Glutamatergic neuron (in vitro differentiated cells): Measurements from ENCODE around the gene PCIF1. TPM values are rescaled to one million over a fixed set of nuclear protein-coding genes. Genes with fewer than 3 reads are reported as not detected.
"Not testable (repeated sequence)": the region's sequence is repeated elsewhere in the genome, so short reads cannot be mapped to it uniquely, and the experiment has no call there.

Source experiments
- DNase-seq: peaks from one replicate; pipeline ENCODE4 v3.0.0; 2022
- H3K27ac Mint-ChIP-seq: one replicate; pipeline ENCODE4 v1.8.0; 2020; ENCODE audit warnings: mild to moderate bottlenecking, mixed read lengths, inconsistent platforms; ENCODE audit not compliant: unreplicated experiment
- H3K27me3 Mint-ChIP-seq: one replicate; pipeline ENCODE4 v1.8.0; 2020; ENCODE audit warnings: mild to moderate bottlenecking, moderate library complexity, mixed read lengths, inconsistent platforms; ENCODE audit not compliant: unreplicated experiment
- H3K36me3 Mint-ChIP-seq: one replicate; pipeline ENCODE4 v1.8.0; 2020; ENCODE audit warnings: mild to moderate bottlenecking, mixed read lengths, inconsistent platforms; ENCODE audit not compliant: unreplicated experiment
- H3K4me1 Mint-ChIP-seq: one replicate; pipeline ENCODE4 v1.8.0; 2020; ENCODE audit warnings: mild to moderate bottlenecking, low read depth, mixed read lengths, inconsistent platforms; ENCODE audit not compliant: unreplicated experiment
- H3K4me3 Mint-ChIP-seq: one replicate; pipeline ENCODE4 v1.8.0; 2020; ENCODE audit warnings: mild to moderate bottlenecking, mixed read lengths, inconsistent platforms; ENCODE audit not compliant: unreplicated experiment
- H3K9me3 Mint-ChIP-seq: one replicate; pipeline ENCODE4 v1.8.0; 2020; ENCODE audit warnings: mild to moderate bottlenecking, moderate library complexity, mixed read lengths, inconsistent platforms; ENCODE audit not compliant: unreplicated experiment
- total RNA-seq: library from RNA; stranded (reverse); fragmentation: NEBNext Ultra II Directional; extraction: Animal tissue kit (Norgen Biotek cat#: 25700); gene quantifications from one replicate; pipeline ENCODE4 v1.2.1, GENCODE V29; 2021; ENCODE audit not compliant: unreplicated experiment
- TF ChIP-seq, protein P1 (sequence below): fragments of 200-600 bp; sonication (generic); IDR thresholded peaks from one replicate; pipeline ENCODE4 v1.5.0; 2021; ENCODE audit not compliant: partially characterized antibody, unreplicated experiment

The PCIF1 gene
- total RNA-seq, 1 donor from 2014 or later = 37.6 TPM

DNA sequence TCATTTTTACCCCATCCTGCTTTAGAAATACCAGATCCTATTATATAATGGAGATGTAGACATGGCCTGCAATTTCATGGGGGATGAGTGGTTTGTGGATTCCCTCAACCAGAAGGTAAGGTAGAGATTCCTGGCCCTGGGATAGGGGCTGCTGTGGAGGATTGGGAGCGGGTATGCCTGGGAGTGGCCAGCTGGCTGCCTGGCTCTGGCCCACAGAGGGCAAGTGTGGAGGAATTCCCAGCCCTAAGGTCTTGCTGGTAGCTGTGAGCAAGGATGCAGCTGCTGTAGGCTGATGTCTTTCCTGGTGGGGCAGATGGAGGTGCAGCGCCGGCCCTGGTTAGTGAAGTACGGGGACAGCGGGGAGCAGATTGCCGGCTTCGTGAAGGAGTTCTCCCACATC, 36.8 kb upstream of the PCIF1 start:
- Mint-ChIP-seq H3K36me3 (no peaks in the 10 kb centered on the region), H3K27ac (no peak overlapping the region), H3K27me3 (peaks cover 8% of the 10 kb centered on the region), H3K4me3 (no peak overlapping the region), H3K4me1 (peaks cover 5% of the 10 kb centered on the region), H3K9me3 (no peaks in the 10 kb centered on the region)
- TF ChIP-seq, protein P1, sequence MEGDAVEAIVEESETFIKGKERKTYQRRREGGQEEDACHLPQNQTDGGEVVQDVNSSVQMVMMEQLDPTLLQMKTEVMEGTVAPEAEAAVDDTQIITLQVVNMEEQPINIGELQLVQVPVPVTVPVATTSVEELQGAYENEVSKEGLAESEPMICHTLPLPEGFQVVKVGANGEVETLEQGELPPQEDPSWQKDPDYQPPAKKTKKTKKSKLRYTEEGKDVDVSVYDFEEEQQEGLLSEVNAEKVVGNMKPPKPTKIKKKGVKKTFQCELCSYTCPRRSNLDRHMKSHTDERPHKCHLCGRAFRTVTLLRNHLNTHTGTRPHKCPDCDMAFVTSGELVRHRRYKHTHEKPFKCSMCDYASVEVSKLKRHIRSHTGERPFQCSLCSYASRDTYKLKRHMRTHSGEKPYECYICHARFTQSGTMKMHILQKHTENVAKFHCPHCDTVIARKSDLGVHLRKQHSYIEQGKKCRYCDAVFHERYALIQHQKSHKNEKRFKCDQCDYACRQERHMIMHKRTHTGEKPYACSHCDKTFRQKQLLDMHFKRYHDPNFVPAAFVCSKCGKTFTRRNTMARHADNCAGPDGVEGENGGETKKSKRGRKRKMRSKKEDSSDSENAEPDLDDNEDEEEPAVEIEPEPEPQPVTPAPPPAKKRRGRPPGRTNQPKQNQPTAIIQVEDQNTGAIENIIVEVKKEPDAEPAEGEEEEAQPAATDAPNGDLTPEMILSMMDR = no peak
- no peak for DNase-seq

DNA sequence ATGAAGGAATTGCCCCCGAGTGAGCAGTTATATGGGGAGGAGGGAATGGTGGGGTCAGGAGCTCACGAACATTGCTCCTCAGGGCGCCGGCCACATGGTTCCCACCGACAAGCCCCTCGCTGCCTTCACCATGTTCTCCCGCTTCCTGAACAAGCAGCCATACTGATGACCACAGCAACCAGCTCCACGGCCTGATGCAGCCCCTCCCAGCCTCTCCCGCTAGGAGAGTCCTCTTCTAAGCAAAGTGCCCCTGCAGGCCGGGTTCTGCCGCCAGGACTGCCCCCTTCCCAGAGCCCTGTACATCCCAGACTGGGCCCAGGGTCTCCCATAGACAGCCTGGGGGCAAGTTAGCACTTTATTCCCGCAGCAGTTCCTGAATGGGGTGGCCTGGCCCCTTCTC, 36.2 kb upstream of the PCIF1 start:
- Mint-ChIP-seq H3K4me1 (peaks cover 5% of the 10 kb centered on the region), H3K9me3 (no peaks in the 10 kb centered on the region), H3K36me3 (no peaks in the 10 kb centered on the region), H3K27ac (no peak overlapping the region), H3K4me3 (no peak overlapping the region), H3K27me3 (peaks cover 8% of the 10 kb centered on the region)
- TF ChIP-seq, protein P1 = no peak
- no peak for DNase-seq

DNA sequence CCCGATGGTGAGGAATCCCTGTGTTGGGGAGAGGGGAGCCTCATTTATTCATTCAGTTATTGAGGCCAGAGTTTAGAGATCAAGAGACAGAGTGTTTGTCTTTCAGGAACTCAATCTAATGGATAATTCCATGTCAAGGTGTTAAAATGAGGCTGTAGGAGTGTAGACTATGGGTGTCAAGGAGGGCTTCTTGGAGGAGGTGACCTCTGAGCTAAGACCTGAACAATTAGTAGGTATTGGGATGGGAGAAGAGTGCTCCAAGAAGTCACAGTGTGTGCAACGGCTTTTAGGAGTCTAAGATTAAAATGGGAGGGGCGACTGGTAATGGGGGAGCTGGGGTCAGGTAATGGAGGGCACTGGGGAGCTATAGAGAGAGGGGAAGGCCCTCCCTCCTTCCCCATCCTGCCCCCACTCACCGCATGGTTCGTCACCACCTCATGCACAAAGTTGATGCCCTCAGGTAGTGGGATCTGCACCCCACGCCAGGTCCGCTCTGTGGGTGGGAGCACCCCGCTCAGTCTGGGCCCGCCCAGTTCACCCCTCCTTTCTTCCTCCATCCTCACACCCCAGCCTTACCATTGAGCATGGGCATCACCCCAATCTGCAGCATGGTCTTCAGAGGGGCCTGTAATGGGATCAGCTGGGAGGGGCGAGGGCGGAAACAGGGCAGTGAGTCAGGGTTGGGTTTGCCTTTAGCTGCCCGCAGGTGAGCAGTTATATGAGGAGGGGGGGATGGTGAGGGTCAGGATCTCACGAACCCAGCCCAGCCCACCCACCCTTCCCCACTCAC, 35.2 kb upstream of the PCIF1 start:
- H3K9me3 Mint-ChIP-seq = no peaks in the 10 kb centered on the region
- no peak overlapping the region for H3K27ac Mint-ChIP-seq
- peaks cover 5% of the 10 kb centered on the region for H3K4me1 Mint-ChIP-seq
- H3K4me3 Mint-ChIP-seq = no peak overlapping the region
- peaks cover 8% of the 10 kb centered on the region for H3K27me3 Mint-ChIP-seq
- TF ChIP-seq, protein P1 = no peak
- DNase-seq = no peak
- no peaks in the 10 kb centered on the region for H3K36me3 Mint-ChIP-seq

DNA sequence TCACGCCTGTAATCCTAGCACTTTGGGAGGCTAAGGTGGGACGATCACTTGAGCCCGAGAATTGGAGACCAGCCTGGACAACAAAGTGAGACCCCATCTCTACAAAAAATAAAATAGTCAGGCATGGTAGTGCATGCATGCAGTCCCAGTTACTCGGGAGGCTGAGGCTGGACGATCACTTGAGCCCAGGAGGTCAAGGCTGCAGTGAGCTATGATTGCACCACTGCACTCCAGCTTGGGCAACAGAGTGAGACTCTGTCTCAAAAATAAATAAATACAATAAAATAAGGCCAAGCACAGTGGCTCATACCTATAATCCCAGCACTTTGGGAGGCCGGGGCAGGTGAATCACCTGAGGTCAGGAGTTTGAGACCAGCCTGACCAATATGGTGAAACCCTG, 33.2 kb upstream of the PCIF1 start:
- DNase-seq, H3K36me3 Mint-ChIP-seq, H3K4me3 Mint-ChIP-seq, H3K27ac Mint-ChIP-seq, H3K4me1 Mint-ChIP-seq, H3K27me3 Mint-ChIP-seq, H3K9me3 Mint-ChIP-seq: not testable (repeated sequence)

DNA sequence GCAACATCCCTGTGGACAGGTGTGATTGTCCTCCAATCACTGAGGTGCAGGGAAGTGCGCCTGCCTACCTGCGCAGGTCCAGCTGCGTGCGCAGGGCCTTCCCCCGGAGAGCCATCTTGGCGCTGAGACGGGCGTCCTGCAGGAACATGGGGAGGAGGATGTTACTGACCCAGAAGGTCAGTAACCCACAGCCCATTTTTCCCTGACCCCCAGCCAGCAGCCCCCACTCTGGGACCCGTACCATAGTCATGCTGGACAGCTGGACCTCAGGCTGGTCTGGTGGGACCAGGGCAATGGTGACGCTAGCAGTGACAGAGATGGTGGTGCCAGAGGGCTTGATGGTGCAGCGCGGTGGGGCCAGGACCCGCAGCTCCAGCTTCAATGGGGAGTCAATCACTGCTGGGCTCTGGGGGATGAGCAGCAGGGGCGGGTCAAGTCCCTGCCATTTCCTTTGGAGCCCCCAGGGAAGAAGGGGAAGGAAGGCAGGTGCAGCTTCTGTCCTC, 32.2 kb upstream of the PCIF1 start:
- no peak for DNase-seq
- H3K27ac Mint-ChIP-seq = no peak overlapping the region
- peaks cover 5% of the 10 kb centered on the region for H3K4me1 Mint-ChIP-seq
- peaks cover 8% of the 10 kb centered on the region for H3K27me3 Mint-ChIP-seq
- no peak overlapping the region for H3K4me3 Mint-ChIP-seq
- peaks cover 2% of the 10 kb centered on the region for H3K9me3 Mint-ChIP-seq
- no peaks in the 10 kb centered on the region for H3K36me3 Mint-ChIP-seq
- TF ChIP-seq, protein P1 = no peak
